Measurements from ENCODE around the gene GADD45B.

The GADD45B gene

GRCh38 chr19:2426611-2427428 lies 49.1 kb upstream of the GADD45B start:
- CTCF ChIA-PET, result interaction anchor here (1.2 kb wide), 1 partner anchor 188 kb away, joined by 3 read pairs; no protein-coding TSS in a partner anchor
- Histone ChIP-seq H3K36me3 (ENCODE audit: control insufficient read depth in 2 of 2, insufficient read depth in 1 of 2, low read length in 2 of 2) (peaks cover 3 to 55% of the 10 kb centered on the region in 2 experiments; a peak in 2 of 3 replicates), H3K27ac (ENCODE audit: extremely low read depth, low read depth, low read length) (peak overlapping the region; percentile 86), H3K9me3 (ENCODE audit: control insufficient read depth, insufficient read depth, low read depth, low read length) (no peaks in the 10 kb centered on the region), H3K4me3 (ENCODE audit: low read depth, low read length) (peak overlapping the region; percentile 91), H3K4me1 (ENCODE audit: control insufficient read depth, insufficient read depth, low read length) (0 out of 2 replicates have a peak, but pooled peaks cover 6% of the 10 kb centered on the region)
- POLR2A ChIA-PET, result interaction anchor here (0.5 to 4.0 kb wide), 17 partner anchors 10 to 275 kb away, joined by 3 to 68 read pairs (median 4); partner anchors contain the start of genes AP3D1, GADD45B, LMNB2 and PLEKHJ1
- TF ChIP-seq ZNF169 (tag by site-specific recombination; IDR thresholded peaks at IDR 0.05) (no peak), ZNF514 (tag by site-specific recombination; IDR thresholded peaks at IDR 0.05) (no peak), PBX3 (CRISPR knock-in tag; IDR thresholded peaks at IDR 0.05) (0 out of 2 replicates have a peak, but pooled peaks have one; percentile 16), HOXC10 (CRISPR knock-in tag; IDR thresholded peaks at IDR 0.05) (no peak), ZBTB48 (tag by site-specific recombination; IDR thresholded peaks at IDR 0.05) (no peak), SP3 (tag by site-specific recombination; IDR thresholded peaks at IDR 0.05) (peak; percentile 15; the same call in 1 of the 2 replicates), ZBTB7A (tag by site-specific recombination; IDR thresholded peaks at IDR 0.05; ENCODE audit: low read depth) (no peak), ZFP37 (tag by site-specific recombination; IDR thresholded peaks at IDR 0.05) (no peak), ZNF362 (tag by site-specific recombination; IDR thresholded peaks at IDR 0.05) (no peak), ZNF621 (tag by site-specific recombination; IDR thresholded peaks at IDR 0.05) (no peak), ZNF555 (tag by site-specific recombination; conservative IDR thresholded peaks at IDR 0.05) (no peak), ZNF664 (tag by site-specific recombination; IDR thresholded peaks at IDR 0.05) (no peak), ZNF398 (tag by site-specific recombination; IDR thresholded peaks at IDR 0.05) (no peak), KLF1 (tag by site-specific recombination; IDR thresholded peaks at IDR 0.05) (peak; percentile 80), ZNF157 (tag by site-specific recombination; IDR thresholded peaks at IDR 0.05) (no peak), TCF7L2 (IDR thresholded peaks at IDR 0.05; ENCODE audit: borderline replicate concordance, low read depth, low read length) (no peak), ZNF670 (tag by site-specific recombination; IDR thresholded peaks at IDR 0.05; ENCODE audit: low read depth) (no peak), ZNF529 (tag by site-specific recombination; IDR thresholded peaks at IDR 0.05; ENCODE audit: insufficient replicate concordance) (no peak), BCL6B (tag by site-specific recombination; IDR thresholded peaks at IDR 0.05) (no peak), OSR2 (tag by site-specific recombination; IDR thresholded peaks at IDR 0.05) (no peak), SP2 (tag by site-specific recombination; IDR thresholded peaks at IDR 0.05) (peak; percentile 31; the same call in 1 of the 2 replicates), ZNF174 (tag by site-specific recombination; IDR thresholded peaks at IDR 0.05) (no peak), ZNF341 (tag by site-specific recombination; IDR thresholded peaks at IDR 0.05; ENCODE audit: low read depth) (peak; percentile 39; the same call in 1 of the 2 replicates), ZBTB26 (tag by site-specific recombination; optimal IDR thresholded peaks at IDR 0.05) (peak; percentile 72), ZNF571 (tag by site-specific recombination; IDR thresholded peaks at IDR 0.05) (no peak), HOXD13 (CRISPR knock-in tag; IDR thresholded peaks at IDR 0.05; ENCODE audit: borderline replicate concordance) (no peak), ZBTB44 (tag by site-specific recombination; IDR thresholded peaks at IDR 0.05) (no peak)

Measured in HEK293 (cell line).